ENCODE data around the gene UBE2D2.

- TF ChIP-seq POLR2A (IDR thresholded peaks at IDR 0.05; ENCODE audit: low read depth, low read length) (no peak), TAF1 (IDR thresholded peaks at IDR 0.05; ENCODE audit: borderline replicate concordance, low read depth, low read length) (no peak), POLR2AphosphoS5 (IDR thresholded peaks at IDR 0.05; ENCODE audit: low read depth, low read length) (no peak)
Measured at GRCh38 chr5:139657363-139658321, 96.5 kb downstream of the UBE2D2 start.

All from GM12892 (cell line).